ENCODE measurements around the gene SPRR1A. TPM values are rescaled to one million over a fixed set of nuclear protein-coding genes. Genes with fewer than 3 reads are reported as not detected.

The SPRR1A gene
- polyA plus RNA-seq, 1 experiment: not detected

DNA sequence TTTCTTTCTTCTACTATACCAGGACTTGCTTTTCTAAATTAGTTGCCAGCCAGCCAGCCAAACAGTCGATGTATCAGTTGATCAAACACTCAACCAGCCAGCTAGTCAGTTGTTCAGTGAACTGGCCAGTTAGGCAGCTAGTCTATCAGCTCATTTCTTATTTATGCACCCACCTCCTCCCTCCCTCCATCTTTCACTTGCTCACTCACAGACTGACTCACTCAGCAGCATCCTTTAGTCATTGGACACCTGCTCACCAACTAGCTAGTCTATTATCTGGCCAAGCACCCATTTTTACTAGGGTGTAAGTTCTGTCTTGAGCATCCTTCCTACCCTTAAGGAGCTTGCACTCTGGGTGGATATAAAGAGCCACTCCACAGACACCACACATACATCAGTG is 19.3 kb upstream of the SPRR1A start:
- Histone ChIP-seq H3K9me3 (ENCODE audit: control insufficient read depth, insufficient read depth, low read length) (peaks cover 12% of the 10 kb centered on the region), H3K27ac (ENCODE audit: low read depth, low read length) (no peak overlapping the region), H3K4me3 (ENCODE audit: low read depth, low read length) (no peak overlapping the region), H3K27me3 (ENCODE audit: control insufficient read depth, insufficient read depth, low read length) (no peaks in the 10 kb centered on the region)
- DNase-seq (ENCODE audit: low read depth, low spot score): no peak
- POLR2A ChIA-PET: no interaction called here
- CTCF ChIA-PET: no interaction called here
- TF ChIP-seq, protein P1, sequence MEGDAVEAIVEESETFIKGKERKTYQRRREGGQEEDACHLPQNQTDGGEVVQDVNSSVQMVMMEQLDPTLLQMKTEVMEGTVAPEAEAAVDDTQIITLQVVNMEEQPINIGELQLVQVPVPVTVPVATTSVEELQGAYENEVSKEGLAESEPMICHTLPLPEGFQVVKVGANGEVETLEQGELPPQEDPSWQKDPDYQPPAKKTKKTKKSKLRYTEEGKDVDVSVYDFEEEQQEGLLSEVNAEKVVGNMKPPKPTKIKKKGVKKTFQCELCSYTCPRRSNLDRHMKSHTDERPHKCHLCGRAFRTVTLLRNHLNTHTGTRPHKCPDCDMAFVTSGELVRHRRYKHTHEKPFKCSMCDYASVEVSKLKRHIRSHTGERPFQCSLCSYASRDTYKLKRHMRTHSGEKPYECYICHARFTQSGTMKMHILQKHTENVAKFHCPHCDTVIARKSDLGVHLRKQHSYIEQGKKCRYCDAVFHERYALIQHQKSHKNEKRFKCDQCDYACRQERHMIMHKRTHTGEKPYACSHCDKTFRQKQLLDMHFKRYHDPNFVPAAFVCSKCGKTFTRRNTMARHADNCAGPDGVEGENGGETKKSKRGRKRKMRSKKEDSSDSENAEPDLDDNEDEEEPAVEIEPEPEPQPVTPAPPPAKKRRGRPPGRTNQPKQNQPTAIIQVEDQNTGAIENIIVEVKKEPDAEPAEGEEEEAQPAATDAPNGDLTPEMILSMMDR (IDR thresholded peaks at IDR 0.05; ENCODE audit: low read depth, low read length): no peak

DNA sequence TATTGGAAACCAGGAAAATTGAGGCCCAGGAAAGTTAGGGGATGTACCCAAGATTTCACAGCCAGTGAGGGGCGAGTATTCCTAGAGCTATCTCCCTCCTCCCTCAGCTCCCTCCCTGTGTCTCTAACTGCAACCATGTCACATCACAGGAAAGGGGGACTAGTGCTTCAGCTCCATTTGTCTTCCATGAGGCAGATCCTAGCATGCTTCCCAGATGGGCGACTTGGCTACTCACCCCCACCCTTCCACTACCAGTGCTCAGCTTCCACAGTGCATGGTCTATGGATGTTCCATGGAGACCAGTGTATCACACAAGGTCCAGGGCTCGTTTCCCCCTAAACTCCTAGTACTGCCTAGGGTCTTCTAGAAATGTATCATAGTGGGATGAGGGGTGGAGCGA is 18.0 kb upstream of the SPRR1A start:
- H3K4me3 ChIP-seq (ENCODE audit: low read depth, low read length): no peak overlapping the region
- CTCF ChIA-PET: no interaction called here
- POLR2A ChIA-PET: no interaction called here
- H3K27ac ChIP-seq (ENCODE audit: low read depth, low read length): no peak overlapping the region
- H3K9me3 ChIP-seq (ENCODE audit: control insufficient read depth, insufficient read depth, low read length): peaks cover 6% of the 10 kb centered on the region; the same call in 1 of the 2 replicates
- TF ChIP-seq, protein P1 (IDR thresholded peaks at IDR 0.05; ENCODE audit: low read depth, low read length): no peak
- no peaks in the 10 kb centered on the region for H3K27me3 ChIP-seq (ENCODE audit: control insufficient read depth, insufficient read depth, low read length)
- no peak for DNase-seq (ENCODE audit: low read depth, low spot score)

DNA sequence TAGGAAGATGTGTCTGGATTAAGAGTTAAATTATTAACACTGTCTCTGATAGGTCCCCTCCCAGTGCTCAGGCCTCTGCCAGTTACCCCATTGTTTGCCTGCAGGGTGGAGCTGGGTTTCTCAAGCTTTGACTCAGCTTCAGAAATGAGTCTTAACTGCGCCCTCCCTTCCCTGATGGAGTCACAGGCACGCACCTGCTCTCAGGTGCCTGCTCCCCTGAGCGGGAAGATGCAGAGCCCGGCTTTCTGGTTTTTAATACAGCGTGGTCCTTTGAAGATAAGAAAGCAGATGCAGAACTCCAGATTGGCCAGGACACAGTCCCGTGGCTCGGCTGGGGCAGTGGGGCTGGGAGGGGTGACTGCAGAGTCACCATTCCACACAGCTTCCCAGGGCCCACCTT is 16.7 kb upstream of the SPRR1A start:
- TF ChIP-seq, protein P1 (IDR thresholded peaks at IDR 0.05; ENCODE audit: low read depth, low read length): no peak
- ChIA-PET POLR2A (no interaction called here), CTCF (no interaction called here)
- no peaks in the 10 kb centered on the region for H3K27me3 ChIP-seq (ENCODE audit: control insufficient read depth, insufficient read depth, low read length)
- no peak overlapping the region for H3K27ac ChIP-seq (ENCODE audit: low read depth, low read length)
- DNase-seq (ENCODE audit: low read depth, low spot score): no peak
- no peak overlapping the region for H3K4me3 ChIP-seq (ENCODE audit: low read depth, low read length)
- H3K9me3 ChIP-seq (ENCODE audit: control insufficient read depth, insufficient read depth, low read length): peaks cover 6% of the 10 kb centered on the region

DNA sequence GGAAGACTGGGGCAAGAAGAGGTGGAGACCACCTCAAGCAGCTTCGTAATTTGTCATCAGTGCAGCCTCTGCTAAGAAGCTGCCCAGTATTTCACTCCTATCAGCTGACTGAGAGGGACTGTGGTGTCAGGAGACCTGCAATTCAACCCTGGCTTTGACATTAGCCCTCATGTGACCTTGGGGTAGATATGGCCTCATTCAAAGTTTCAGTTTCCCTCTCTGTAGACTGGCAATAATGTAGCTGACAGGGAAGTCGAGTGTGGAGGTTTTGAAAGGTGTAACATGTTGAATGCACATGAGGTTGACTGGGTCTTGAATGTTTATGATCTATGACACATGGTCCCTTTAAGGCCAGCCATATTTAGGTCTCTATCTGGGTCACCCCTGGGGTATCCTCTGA is 15.6 kb upstream of the SPRR1A start:
- no peak for DNase-seq (ENCODE audit: low read depth, low spot score)
- TF ChIP-seq, protein P1 (IDR thresholded peaks at IDR 0.05; ENCODE audit: low read depth, low read length): no peak
- H3K27me3 ChIP-seq (ENCODE audit: control insufficient read depth, insufficient read depth, low read length): no peaks in the 10 kb centered on the region
- no peak overlapping the region for H3K4me3 ChIP-seq (ENCODE audit: low read depth, low read length)
- H3K9me3 ChIP-seq (ENCODE audit: control insufficient read depth, insufficient read depth, low read length): peaks cover 3% of the 10 kb centered on the region
- ChIA-PET CTCF (no interaction called here), POLR2A (no interaction called here)
- no peak overlapping the region for H3K27ac ChIP-seq (ENCODE audit: low read depth, low read length)

DNA sequence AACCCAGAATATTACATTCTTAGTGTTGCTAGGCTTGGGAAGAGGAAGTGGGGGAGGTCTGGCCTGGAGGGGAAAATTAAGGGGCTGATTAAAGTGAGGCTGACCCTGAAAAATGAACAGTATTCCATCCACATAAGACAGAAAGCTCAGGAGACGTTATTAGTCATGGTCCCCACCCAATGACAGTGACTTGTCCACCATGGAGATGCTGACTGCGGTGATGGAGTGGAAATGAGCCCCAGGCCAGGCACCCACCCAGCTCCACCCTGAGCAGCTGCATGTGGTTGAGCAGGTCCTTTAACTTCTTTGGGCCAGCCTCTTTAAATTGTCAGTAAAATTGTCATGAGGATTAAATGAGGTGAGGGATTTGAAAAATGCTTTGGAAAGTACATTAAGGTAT is 14.8 kb upstream of the SPRR1A start:
- POLR2A ChIA-PET: no interaction called here
- Histone ChIP-seq H3K27ac (ENCODE audit: low read depth, low read length) (no peak overlapping the region), H3K4me3 (ENCODE audit: low read depth, low read length) (no peak overlapping the region), H3K27me3 (ENCODE audit: control insufficient read depth, insufficient read depth, low read length) (no peaks in the 10 kb centered on the region), H3K9me3 (ENCODE audit: control insufficient read depth, insufficient read depth, low read length) (peaks cover 3% of the 10 kb centered on the region)
- DNase-seq (ENCODE audit: low read depth, low spot score): no peak
- CTCF ChIA-PET: no interaction called here
- TF ChIP-seq, protein P1 (IDR thresholded peaks at IDR 0.05; ENCODE audit: low read depth, low read length): no peak

Data from AG04450 (cell line).